ENCODE data around the gene PTPRN2.

The PTPRN2 gene

GRCh38 chr7:157690833-157691585 lies 896.6 kb downstream of the PTPRN2 start:
- peak overlapping the region; percentile 4 for H3K4me3 ChIP-seq (ENCODE audit: low read depth, low read length)
- peak; percentile 91 for DNase-seq (ENCODE audit: low read depth)
- TF ChIP-seq POLR2A (IDR thresholded peaks at IDR 0.05; ENCODE audit: extremely low read depth, insufficient read length) (peak; percentile 37), CTCF (IDR thresholded peaks at IDR 0.05; ENCODE audit: low read depth, low read length) (no peak), MAX (IDR thresholded peaks at IDR 0.05; ENCODE audit: low read depth, low read length) (no peak)

- DNase-seq (ENCODE audit: low read depth) = peak; percentile 83
- H3K4me3 ChIP-seq (ENCODE audit: low read depth, low read length) = peak overlapping the region; percentile 76
- TF ChIP-seq MYC (IDR thresholded peaks at IDR 0.05; ENCODE audit: low read depth, low read length) (peak; percentile 38; the same call in 1 of the 2 replicates), MAX (IDR thresholded peaks at IDR 0.05; ENCODE audit: low read depth, low read length) (peak; percentile 56; the same call in 1 of the 2 replicates), POLR2A (IDR thresholded peaks at IDR 0.05; ENCODE audit: extremely low read depth, insufficient read length) (no peak), CTCF (IDR thresholded peaks at IDR 0.05; ENCODE audit: low read depth, low read length) (no peak)
Measured at GRCh38 chr7:157690058-157690832, 897.4 kb downstream of the PTPRN2 start.

GRCh38 chr7:157689269-157690057 lies 898.2 kb downstream of the PTPRN2 start:
- TF ChIP-seq POLR2A (IDR thresholded peaks at IDR 0.05; ENCODE audit: extremely low read depth, insufficient read length) (no peak), MAX (IDR thresholded peaks at IDR 0.05; ENCODE audit: low read depth, low read length) (no peak), CTCF (IDR thresholded peaks at IDR 0.05; ENCODE audit: low read depth, low read length) (peak; percentile 19), MYC (IDR thresholded peaks at IDR 0.05; ENCODE audit: low read depth, low read length) (no peak)
- H3K4me3 ChIP-seq (ENCODE audit: low read depth, low read length) = peak overlapping the region; percentile 76
- peak; percentile 61 for DNase-seq (ENCODE audit: low read depth)

- DNase-seq (ENCODE audit: low read depth) = no peak
- no peak overlapping the region for H3K4me3 ChIP-seq (ENCODE audit: low read depth, low read length)
- TF ChIP-seq MAX (IDR thresholded peaks at IDR 0.05; ENCODE audit: low read depth, low read length) (no peak), MYC (IDR thresholded peaks at IDR 0.05; ENCODE audit: low read depth, low read length) (no peak), CTCF (IDR thresholded peaks at IDR 0.05; ENCODE audit: low read depth, low read length) (no peak), POLR2A (IDR thresholded peaks at IDR 0.05; ENCODE audit: extremely low read depth, insufficient read length) (no peak)
Measured at GRCh38 chr7:157688533-157689268, 898.9 kb downstream of the PTPRN2 start.
